NB4 (cell line): ENCODE data around the gene ATP6AP2.
"Not testable (repeated sequence)": the region's sequence is repeated elsewhere in the genome, so short reads cannot be mapped to it uniquely, and the experiment has no call there.

Experiments
- CTCF ChIP-seq: IDR thresholded peaks from one replicate; pipeline ENCODE4 v1.5.1; 2012; ENCODE audit warnings: low read depth, low read length
- MAX ChIP-seq: IDR thresholded peaks from 2 replicates; pipeline ENCODE4 v1.6.1; 2011; ENCODE audit warnings: low read depth, low read length
- MYC ChIP-seq: IDR thresholded peaks from 2 replicates; pipeline ENCODE4 v1.6.1; 2011; ENCODE audit warnings: low read depth, low read length
- POLR2A ChIP-seq: IDR thresholded peaks from 2 replicates; pipeline ENCODE4 v1.6.1; 2011; ENCODE audit warnings: mild to moderate bottlenecking; ENCODE audit not compliant: insufficient read length; ENCODE audit errors: extremely low read depth

- TF ChIP-seq CTCF, MYC, POLR2A, MAX: not testable (repeated sequence)
Observed at GRCh38 chrX:40571164-40571563, 9.6 kb upstream of the ATP6AP2 start.
